H1 (cell line): ENCODE results near the gene IQGAP3. TPM values are rescaled to one million over a fixed set of nuclear protein-coding genes. Genes with fewer than 3 reads are reported as not detected.

ENCODE experiments used
- CTCF ChIA-PET: fragments of 300-600 bp; sonication (Branson Sonifier 250); formaldehyde crosslinking; loops from one replicate; lab custom pipeline; 2021; ENCODE audit not compliant: partially characterized antibody; lab: Charles Lee
- POLR2A ChIA-PET: fragments of 300-600 bp; sonication (Branson Sonifier 250); formaldehyde crosslinking; loops from one replicate; lab custom pipeline; 2021; ENCODE audit warnings: inconsistent platforms; ENCODE audit not compliant: partially characterized antibody; lab: Charles Lee
- DNase-seq, 2 experiments: peaks; one replicate each; pipeline versions ENCODE4 v3.0.0 to v3.0.0-alpha.2; 2010 to 2022; ENCODE audit warnings: low spot score in 2 of 2, low read depth in 1 of 2, mixed read lengths in 1 of 2
- FAIRE-seq: peaks from 2 replicates; lab custom pipeline; 2011; peaks lifted over from hg19 to GRCh38; lab: Jason Lieb, UNC
- H2AFZ ChIP-seq: 2 replicates; pipeline ENCODE4 v1.8.1; 2012; ENCODE audit warnings: low read length, inconsistent platforms
- H2AK5ac ChIP-seq: 2 replicates; pipeline ENCODE4 v1.6.1; 2013; ENCODE audit warnings: low read depth, low read length
- H2BK120ac ChIP-seq: replicated peaks from 2 replicates; pipeline ENCODE3; 2013; ENCODE audit warnings: low read depth, low read length, inconsistent platforms
- H2BK12ac ChIP-seq: 2 replicates; pipeline ENCODE4 v1.6.1; 2013; ENCODE audit warnings: low read depth, low read length
- H2BK15ac ChIP-seq: 2 replicates; pipeline ENCODE4 v1.6.1; 2013; ENCODE audit warnings: low read length
- H2BK20ac ChIP-seq: 2 replicates; pipeline ENCODE4 v1.6.1; 2013; ENCODE audit warnings: low read length
- H2BK5ac ChIP-seq: 2 replicates; pipeline ENCODE4 v1.6.1; 2013; ENCODE audit warnings: low read depth, low read length
- H3K14ac ChIP-seq: 2 replicates; pipeline ENCODE4 v1.6.1; 2013; ENCODE audit warnings: inconsistent platforms; ENCODE audit not compliant: insufficient read length
- H3K18ac ChIP-seq: 2 replicates; pipeline ENCODE4 v1.6.1; 2013; ENCODE audit warnings: low read length; ENCODE audit errors: extremely low read depth
- H3K23ac ChIP-seq: 2 replicates; pipeline ENCODE4 v1.6.1; 2013; ENCODE audit warnings: inconsistent platforms; ENCODE audit not compliant: insufficient read length
- H3K23me2 ChIP-seq: 2 replicates; pipeline ENCODE4 v1.6.1; 2013; ENCODE audit warnings: low read depth, low read length
- H3K27ac ChIP-seq: 2 replicates; pipeline ENCODE4 v1.6.1; 2011; ENCODE audit warnings: low read depth, low read length, inconsistent platforms
- H3K27me3 ChIP-seq, 4 experiments: replicated peaks in 1 of 4; 1 replicate in 1 of 4; 2 replicates in 3 of 4; pipeline versions ENCODE4 v1.6.1 to v1.8.1; 2011 to 2013; ENCODE audit warnings: low read length in 3 of 4, mild to moderate bottlenecking in 3 of 4, inconsistent platforms in 2 of 4, mixed read lengths in 2 of 4, moderate library complexity in 1 of 4; ENCODE audit not compliant: control insufficient read depth in 3 of 4, insufficient read depth in 3 of 4; ENCODE audit errors: extremely low read depth in 1 of 4
- H3K36me3 ChIP-seq, 4 experiments: 2 replicates each; pipeline versions ENCODE4 v1.6.1 to v1.8.1; 2011 to 2013; ENCODE audit warnings: mild to moderate bottlenecking in 4 of 4, low read length in 3 of 4, moderate library complexity in 2 of 4, control low read depth in 1 of 4, inconsistent platforms in 1 of 4; ENCODE audit not compliant: insufficient read depth in 4 of 4, control insufficient read depth in 2 of 4
- H3K4ac ChIP-seq: replicated peaks from 2 replicates; pipeline ENCODE3; 2013; ENCODE audit warnings: low read length, low read depth, mixed read lengths, inconsistent platforms; ENCODE audit not compliant: insufficient read length
- H3K4me1 ChIP-seq, 4 experiments: replicated peaks in 1 of 4; 1 replicate in 1 of 4; 2 replicates in 3 of 4; pipeline versions ENCODE4 v1.6.1 to v1.8.1; 2011 to 2013; ENCODE audit warnings: low read length in 3 of 4, inconsistent platforms in 2 of 4, mixed read lengths in 1 of 4; ENCODE audit not compliant: insufficient read depth in 4 of 4, control insufficient read depth in 3 of 4
- H3K4me2 ChIP-seq, 2 experiments: 2 replicates each; pipeline versions ENCODE4 v1.6.1 to v1.8.1; 2011 to 2013; ENCODE audit warnings: low read depth in 2 of 2, low read length in 2 of 2, control low read depth in 1 of 2, inconsistent platforms in 1 of 2, mild to moderate bottlenecking in 1 of 2; ENCODE audit not compliant: insufficient read depth in 1 of 2
- H3K4me3 ChIP-seq, 4 experiments: fragments of 200-600, 300-600 bp in 1 of 4; sonication (generic), shearing (Covaris generic), sonication (Bioruptor Twin) in 1 of 4; 2 replicates each; pipeline versions ENCODE4 v1.5.1 to v1.8.1; 2011 to 2016; ENCODE audit warnings: low read length in 4 of 4, low read depth in 3 of 4, control low read depth in 2 of 4, inconsistent platforms in 2 of 4, mild to moderate bottlenecking in 2 of 4, mixed read lengths in 1 of 4, moderate library complexity in 1 of 4; ENCODE audit not compliant: insufficient read depth in 2 of 4; ENCODE audit errors: extremely low read depth in 1 of 4
- H3K56ac ChIP-seq: replicated peaks from 2 replicates; pipeline ENCODE3; 2013; ENCODE audit warnings: low read depth, mild to moderate bottlenecking, mixed read lengths, low read length, inconsistent platforms; ENCODE audit not compliant: insufficient read length
- H3K79me1 ChIP-seq: 2 replicates; pipeline ENCODE4 v1.6.1; 2013; ENCODE audit warnings: low read depth, low read length, control low read depth
- H3K79me2 ChIP-seq, 2 experiments: 2 replicates each; pipeline versions ENCODE4 v1.6.1 to v1.8.1; 2012 to 2013; ENCODE audit warnings: low read length in 2 of 2, mild to moderate bottlenecking in 2 of 2, inconsistent platforms in 1 of 2; ENCODE audit not compliant: insufficient read depth in 2 of 2, control insufficient read depth in 1 of 2
- H3K9ac ChIP-seq, 4 experiments: replicated peaks in 1 of 4; 1 replicate in 1 of 4; 2 replicates in 3 of 4; pipeline versions ENCODE4 v1.6.1 to v1.8.1; 2011 to 2013; ENCODE audit warnings: low read depth in 3 of 4, low read length in 3 of 4, control low read depth in 2 of 4, mild to moderate bottlenecking in 2 of 4, moderate library complexity in 2 of 4, inconsistent platforms in 1 of 4; ENCODE audit errors: extremely low read depth in 1 of 4
- H3K9me3 ChIP-seq, 2 experiments: 2 replicates each; pipeline versions ENCODE4 v1.6.1 to v1.8.1; 2012 to 2013; ENCODE audit warnings: mild to moderate bottlenecking in 2 of 2, moderate library complexity in 2 of 2, control low read depth in 1 of 2, inconsistent platforms in 1 of 2, low read depth in 1 of 2, low read length in 1 of 2, mixed read lengths in 1 of 2; ENCODE audit not compliant: insufficient read depth in 2 of 2
- H4K20me1 ChIP-seq, 2 experiments: replicated peaks in 1 of 2; 2 replicates each; pipeline versions ENCODE3 to v1.8.1; 2011 to 2013; ENCODE audit warnings: inconsistent platforms in 2 of 2, low read length in 2 of 2, mild to moderate bottlenecking in 1 of 2; ENCODE audit not compliant: insufficient read depth in 2 of 2, control insufficient read depth in 1 of 2
- H4K5ac ChIP-seq: 2 replicates; pipeline ENCODE4 v1.6.1; 2013; ENCODE audit warnings: low read length, low read depth, mixed read lengths, inconsistent platforms; ENCODE audit not compliant: insufficient read length
- H4K8ac ChIP-seq: 2 replicates; pipeline ENCODE4 v1.8.0; 2013; ENCODE audit warnings: mild to moderate bottlenecking, moderate library complexity, low read length, inconsistent platforms; ENCODE audit not compliant: insufficient read depth; ENCODE audit errors: extremely low read depth
- H4K91ac ChIP-seq: replicated peaks from 2 replicates; pipeline ENCODE3; 2013; ENCODE audit warnings: low read length, mixed read lengths, inconsistent platforms; ENCODE audit not compliant: insufficient read length
- PHF8 ChIP-seq: fragments of 200-600 bp; sonication (generic); conservative IDR thresholded peaks from 2 replicates; pipeline ENCODE4 v1.7.1; 2012; ENCODE audit warnings: low read depth, mild to moderate bottlenecking, inconsistent platforms, low read length, moderate library complexity
- RBBP5 ChIP-seq: IDR thresholded peaks from 2 replicates; pipeline ENCODE4 v1.7.1; 2012; ENCODE audit warnings: low read depth, mild to moderate bottlenecking, inconsistent platforms, low read length, moderate library complexity, borderline replicate concordance
- RXRA ChIP-seq: IDR thresholded peaks from 2 replicates; pipeline ENCODE4 v1.6.1; 2011; ENCODE audit warnings: low read depth, mild to moderate bottlenecking, low read length, moderate library complexity; ENCODE audit not compliant: insufficient read depth
- SIRT6 ChIP-seq: IDR thresholded peaks from one replicate; pipeline ENCODE4 v1.7.1; 2012; ENCODE audit warnings: low read length, inconsistent platforms
- SUZ12 ChIP-seq: fragments of 200-600 bp; sonication (generic); IDR thresholded peaks from 2 replicates; pipeline ENCODE4 v1.6.1; 2012; ENCODE audit warnings: mild to moderate bottlenecking, inconsistent platforms, low read length, moderate library complexity, mixed read lengths
- WGBS, 2 experiments: shearing (Covaris generic) in 1 of 2; methylation state at CpG; one replicate each; pipeline versions ENCODE4 v1.1.6 to v1.1.7; 2013 to 2015; ENCODE audit warnings: low lambda C conversion rate in 2 of 2, mixed read lengths in 2 of 2, inconsistent platforms in 1 of 2, low coverage in 1 of 2, missing lambda C conversion rate in 1 of 2; ENCODE audit not compliant: insufficient replicate concordance in 2 of 2, insufficient coverage in 1 of 2, insufficient read length in 1 of 2; ENCODE audit errors: extremely low coverage in 1 of 2, missing lambda C conversion rate in 1 of 2; 5-methylcytosine and 5-hydroxymethylcytosine counted together
- polyA plus RNA-seq, 7 experiments: library from polyadenylated mRNA; depleted of rRNA in 3 of 7; stranded (reverse) in 5 of 7; unstranded in 2 of 7; fragments of >200 nt in 5 of 7; fragments of 200-250 nt in 2 of 7; gene quantifications; 1 replicate in 5 of 7; 2 replicates in 1 of 7; 4 replicates in 1 of 7; pipeline versions ENCODE4 v1.2.1 to v1.2.3, GENCODE V29; 2011 to 2013; ENCODE audit warnings: missing spikeins in 2 of 7, mixed read lengths in 2 of 7
- total RNA-seq: library from RNA; stranded (reverse); fragmentation: NEBNext Ultra II Directional; extraction: Animal tissue kit (Norgen Biotek cat#: 25700); gene quantifications from 2 replicates; pipeline ENCODE4 v1.2.1, GENCODE V29; 2021

Gene IQGAP3
- total and polyA plus RNA-seq, 2 of the 8 experiments (the other 6 are each of a cell fraction or from before 2014, with no cell fraction given) = 14.6 to 22.3 TPM

- no peak overlapping the region for H3K18ac ChIP-seq
- no peak overlapping the region for H3K4me3 ChIP-seq
- H3K4me1 ChIP-seq = peaks cover 3 to 15% (median 11%) of the 10 kb centered on the region in 4 experiments
- no peaks in the 10 kb centered on the region for H3K27me3 ChIP-seq
- POLR2A ChIA-PET = no interaction called here
- no peak overlapping the region for H3K23ac ChIP-seq
- FAIRE-seq = no peak
- no peak overlapping the region for H4K8ac ChIP-seq
- no peak overlapping the region for H3K56ac ChIP-seq
- no peaks in the 10 kb centered on the region for H3K79me2 ChIP-seq
- H4K20me1 ChIP-seq = no peaks in the 10 kb centered on the region
- no peak overlapping the region for H2BK5ac ChIP-seq
- H3K36me3 ChIP-seq = peaks cover 4 to 31% (median 18%) of the 10 kb centered on the region in 4 experiments; a peak in 7 of 8 replicates
- H3K9ac ChIP-seq = no peak overlapping the region; a peak in 1 of 7 replicates
- H3K9me3 ChIP-seq = no peaks in the 10 kb centered on the region
- no peak overlapping the region for H2BK120ac ChIP-seq
- H3K14ac ChIP-seq = no peak overlapping the region
- H3K23me2 ChIP-seq = no peaks in the 10 kb centered on the region
- no peak overlapping the region for H4K5ac ChIP-seq
- TF ChIP-seq RBBP5 = no peak
- no peak for TF ChIP-seq PHF8
- TF ChIP-seq SUZ12 = no peak
- TF ChIP-seq RXRA = no peak
- TF ChIP-seq SIRT6 = no peak
- H3K4me2 ChIP-seq = no peak overlapping the region
- H2BK12ac ChIP-seq = no peak overlapping the region
- no peaks in the 10 kb centered on the region for H3K79me1 ChIP-seq
- H2BK20ac ChIP-seq = no peak overlapping the region
- H3K27ac ChIP-seq = no peak overlapping the region
- H2BK15ac ChIP-seq = no peak overlapping the region
- WGBS, 2 experiments = 94% methylated on average over 8 of the region's 8 CpGs; no CpG with 5 or more reads in 1 of the 2 experiments
- H2AK5ac ChIP-seq = no peak overlapping the region
- CTCF ChIA-PET = interaction anchor here (0.7 to 4.7 kb wide), 10 partner anchors 12 to 62 kb away, joined by 3 to 25 read pairs (median 4); partner anchors contain the start of gene MEF2D
- no peak overlapping the region for H2AFZ ChIP-seq
- no peak overlapping the region for H4K91ac ChIP-seq
- no peak for DNase-seq
- H3K4ac ChIP-seq = no peak overlapping the region
Observed at GRCh38 chr1:156528875-156529425, 43.4 kb downstream of the IQGAP3 start.
